Neural crest cell (in vitro differentiated cells): Measurements from ENCODE around the gene DISC1. TPM values are rescaled to one million over a fixed set of nuclear protein-coding genes. Genes with fewer than 3 reads are reported as not detected.
A peak's percentile ranks its signal among the peaks of the same experiment; 100 is the strongest.

Experiments
- DNase-seq: peaks from one replicate; pipeline ENCODE4 v3.0.0; 2021; ENCODE audit warnings: low read depth, mixed read lengths, low spot score
- H3K27ac Mint-ChIP-seq: one replicate; pipeline ENCODE4 v1.8.0; 2021; ENCODE audit warnings: mild to moderate bottlenecking, mixed read lengths; ENCODE audit not compliant: unreplicated experiment
- H3K27me3 Mint-ChIP-seq: 2 replicates; pipeline ENCODE4 v1.8.0; 2021; ENCODE audit warnings: low read depth, mild to moderate bottlenecking, mixed read lengths
- H3K36me3 Mint-ChIP-seq: 2 replicates; pipeline ENCODE4 v1.8.0; 2021; ENCODE audit warnings: low read depth, mild to moderate bottlenecking, mixed read lengths
- H3K4me1 Mint-ChIP-seq: 2 replicates; pipeline ENCODE4 v1.8.0; 2021; ENCODE audit warnings: mixed read lengths
- H3K4me3 Mint-ChIP-seq: one replicate; pipeline ENCODE4 v1.8.0; 2021; ENCODE audit warnings: mild to moderate bottlenecking, mixed read lengths
- H3K9me3 Mint-ChIP-seq: 2 replicates; pipeline ENCODE4 v1.8.0; 2021; ENCODE audit warnings: mixed read lengths
- total RNA-seq: library from RNA; stranded (reverse); gene quantifications from 2 replicates; pipeline ENCODE4 v1.2.1, GENCODE V29; 2021
- TF ChIP-seq, protein P1 (sequence below): fragments of 200-600 bp; sonication (generic); conservative IDR thresholded peaks from 2 replicates; pipeline ENCODE4 v1.5.0; 2021; ENCODE audit warnings: antibody characterized with exemption, mild to moderate bottlenecking

The DISC1 gene
- total RNA-seq, 1 donor from 2014 or later, result 13.7 TPM

- H3K4me3 Mint-ChIP-seq, result no peak overlapping the region
- H3K27me3 Mint-ChIP-seq, result no peaks in the 10 kb centered on the region
- H3K9me3 Mint-ChIP-seq, result peaks cover 7% of the 10 kb centered on the region
- peaks cover 18% of the 10 kb centered on the region for H3K4me1 Mint-ChIP-seq
- no peak for DNase-seq
- H3K36me3 Mint-ChIP-seq, result peaks cover 3% of the 10 kb centered on the region
- TF ChIP-seq, protein P1, sequence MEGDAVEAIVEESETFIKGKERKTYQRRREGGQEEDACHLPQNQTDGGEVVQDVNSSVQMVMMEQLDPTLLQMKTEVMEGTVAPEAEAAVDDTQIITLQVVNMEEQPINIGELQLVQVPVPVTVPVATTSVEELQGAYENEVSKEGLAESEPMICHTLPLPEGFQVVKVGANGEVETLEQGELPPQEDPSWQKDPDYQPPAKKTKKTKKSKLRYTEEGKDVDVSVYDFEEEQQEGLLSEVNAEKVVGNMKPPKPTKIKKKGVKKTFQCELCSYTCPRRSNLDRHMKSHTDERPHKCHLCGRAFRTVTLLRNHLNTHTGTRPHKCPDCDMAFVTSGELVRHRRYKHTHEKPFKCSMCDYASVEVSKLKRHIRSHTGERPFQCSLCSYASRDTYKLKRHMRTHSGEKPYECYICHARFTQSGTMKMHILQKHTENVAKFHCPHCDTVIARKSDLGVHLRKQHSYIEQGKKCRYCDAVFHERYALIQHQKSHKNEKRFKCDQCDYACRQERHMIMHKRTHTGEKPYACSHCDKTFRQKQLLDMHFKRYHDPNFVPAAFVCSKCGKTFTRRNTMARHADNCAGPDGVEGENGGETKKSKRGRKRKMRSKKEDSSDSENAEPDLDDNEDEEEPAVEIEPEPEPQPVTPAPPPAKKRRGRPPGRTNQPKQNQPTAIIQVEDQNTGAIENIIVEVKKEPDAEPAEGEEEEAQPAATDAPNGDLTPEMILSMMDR, result no peak
- H3K27ac Mint-ChIP-seq, result no peak overlapping the region
Measured at GRCh38 chr1:232048481-232048880, 421.9 kb downstream of the DISC1 start.

- Mint-ChIP-seq H3K27me3 (no peaks in the 10 kb centered on the region), H3K36me3 (peaks cover 3% of the 10 kb centered on the region), H3K4me3 (no peak overlapping the region), H3K9me3 (peaks cover 7% of the 10 kb centered on the region), H3K27ac (no peak overlapping the region), H3K4me1 (peaks cover 15% of the 10 kb centered on the region)
- TF ChIP-seq, protein P1, result no peak
- no peak for DNase-seq
Measured at GRCh38 chr1:232049335-232049734, 422.7 kb downstream of the DISC1 start.

- peaks cover 3% of the 10 kb centered on the region for H3K9me3 Mint-ChIP-seq
- no peaks in the 10 kb centered on the region for H3K27me3 Mint-ChIP-seq
- H3K36me3 Mint-ChIP-seq, result peaks cover 3% of the 10 kb centered on the region
- no peak for DNase-seq
- H3K4me3 Mint-ChIP-seq, result no peak overlapping the region
- H3K27ac Mint-ChIP-seq, result no peak overlapping the region
- no peaks in the 10 kb centered on the region for H3K4me1 Mint-ChIP-seq
- TF ChIP-seq, protein P1, result no peak
Measured at GRCh38 chr1:232057217-232057895, 430.8 kb downstream of the DISC1 start.

- H3K27ac Mint-ChIP-seq, result no peak overlapping the region
- TF ChIP-seq, protein P1, result no peak
- no peaks in the 10 kb centered on the region for H3K4me1 Mint-ChIP-seq
- no peak overlapping the region for H3K4me3 Mint-ChIP-seq
- peaks cover 3% of the 10 kb centered on the region for H3K9me3 Mint-ChIP-seq
- no peak for DNase-seq
- peaks cover 3% of the 10 kb centered on the region for H3K36me3 Mint-ChIP-seq
- no peaks in the 10 kb centered on the region for H3K27me3 Mint-ChIP-seq
Measured at GRCh38 chr1:232057896-232058274, 431.3 kb downstream of the DISC1 start.

DNA sequence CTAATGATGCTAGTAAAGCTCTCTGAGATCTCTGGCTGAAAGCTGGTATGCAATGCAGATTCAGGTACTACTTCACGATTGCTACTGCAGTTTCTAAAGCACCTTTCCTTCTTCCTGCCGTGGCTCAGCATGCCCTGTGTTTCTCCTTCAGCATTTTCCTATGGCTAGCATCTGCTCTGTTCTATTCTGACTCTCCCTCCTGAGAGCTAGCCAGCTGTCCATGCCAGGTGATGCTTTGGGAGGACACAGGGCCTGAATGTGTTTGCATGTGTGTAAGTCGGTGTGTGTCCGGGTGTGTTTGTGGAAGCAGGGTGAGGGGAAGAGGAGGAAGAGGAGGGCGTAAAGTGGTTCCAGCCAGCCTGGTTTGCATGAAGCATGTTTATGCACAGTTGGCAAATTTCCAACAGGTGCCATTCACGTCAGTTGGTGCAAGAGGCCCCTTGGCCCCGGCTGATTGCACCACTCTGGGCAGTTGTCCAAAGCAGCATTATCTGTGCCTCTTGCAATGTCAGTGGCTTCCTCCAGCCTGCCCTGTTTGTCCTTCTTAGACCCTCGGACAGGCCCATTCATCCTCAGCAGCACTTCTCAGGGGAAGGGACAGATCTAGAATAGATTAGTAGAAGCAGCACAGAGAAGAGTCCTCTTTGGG, 433.3 kb downstream of the DISC1 start:
- DNase-seq, result no peak
- no peak overlapping the region for H3K4me3 Mint-ChIP-seq
- peak overlapping the region; percentile 76 for H3K27ac Mint-ChIP-seq
- no peaks in the 10 kb centered on the region for H3K4me1 Mint-ChIP-seq
- H3K36me3 Mint-ChIP-seq, result no peaks in the 10 kb centered on the region
- H3K27me3 Mint-ChIP-seq, result no peaks in the 10 kb centered on the region
- TF ChIP-seq, protein P1, result no peak
- H3K9me3 Mint-ChIP-seq, result peaks cover 3% of the 10 kb centered on the region
